Islet of Langerhans (tissue), 1 donor: Measurements from ENCODE around the gene PPP4R3A.
A peak's percentile ranks its signal among the peaks of the same experiment; 100 is the strongest.
"Not testable (repeated sequence)": the region's sequence is repeated elsewhere in the genome, so short reads cannot be mapped to it uniquely, and the experiment has no call there.

Experiments used
- FAIRE-seq: peaks from one replicate; lab custom pipeline; 2011; peaks lifted over from hg19 to GRCh38; lab: Jason Lieb, UNC

PPP4R3A gene

DNA sequence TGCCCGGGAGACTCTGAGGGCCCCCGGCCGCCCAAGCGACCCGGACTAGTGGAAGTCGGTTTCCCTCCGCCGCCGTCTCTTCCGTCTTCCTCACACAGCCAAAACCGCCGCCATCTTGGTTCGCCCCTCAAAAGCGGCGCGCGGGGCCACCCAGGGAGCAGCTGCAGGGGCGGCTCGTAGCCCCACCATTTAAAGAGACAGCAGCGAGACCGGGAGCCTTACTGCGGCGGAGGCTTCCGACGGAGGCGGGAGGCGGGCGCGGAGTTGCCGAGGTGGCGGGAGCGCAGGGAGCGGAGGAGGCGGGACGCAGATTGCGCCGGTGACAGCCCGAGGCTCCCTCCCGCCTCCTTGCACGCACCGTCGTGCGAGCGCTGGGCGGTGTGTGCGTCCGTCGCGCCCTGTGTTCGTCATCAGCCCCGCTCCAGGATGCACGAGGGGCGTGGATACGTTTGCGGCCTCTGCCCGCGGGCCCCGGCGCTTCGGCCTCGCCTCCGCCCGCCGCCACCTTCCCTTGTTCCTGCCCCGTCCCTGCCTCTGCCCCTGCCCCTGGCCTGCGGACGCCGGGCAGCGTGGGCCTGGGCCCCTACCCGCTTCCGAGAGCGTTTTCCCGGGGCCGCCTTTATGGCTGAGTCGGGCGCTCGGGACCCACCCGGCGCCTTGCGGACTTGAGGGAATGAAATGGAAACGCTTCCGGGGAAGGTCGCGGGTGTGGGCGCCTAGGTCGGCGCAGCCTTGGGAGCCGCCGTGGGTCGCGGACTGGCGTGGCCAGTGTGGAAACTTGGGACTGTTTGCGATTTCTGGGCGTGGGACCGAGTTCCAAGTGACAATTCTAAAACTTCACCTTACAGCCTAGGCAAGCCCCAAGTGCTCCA is at the start of gene PPP4R3A:
TSS of gene PPP4R3A (minus strand) at position 140 of the 872 bp plus-strand sequence. CDS start 663 bp downstream, outside the sequence.
- no peak for FAIRE-seq

DNA sequence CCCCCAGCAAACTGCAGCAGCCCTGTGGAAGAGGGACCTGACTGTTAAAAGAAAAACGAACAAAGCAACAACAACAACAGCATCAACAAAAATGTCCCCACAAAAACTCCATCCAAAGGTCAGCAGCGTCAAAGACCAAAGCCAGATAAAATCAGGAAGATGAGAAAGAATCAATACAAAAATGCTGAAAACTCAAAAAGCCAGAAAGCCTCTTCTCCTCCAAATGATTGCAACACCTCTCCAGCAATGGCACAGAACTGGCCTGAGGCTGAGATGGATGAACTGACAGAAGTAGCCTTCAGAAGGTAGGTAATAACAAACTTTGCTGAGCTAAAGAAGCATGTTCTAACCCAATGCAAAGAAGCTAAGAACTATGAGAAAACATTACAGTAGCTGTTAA is 45.4 kb upstream of the PPP4R3A start:
- FAIRE-seq, result no peak

DNA sequence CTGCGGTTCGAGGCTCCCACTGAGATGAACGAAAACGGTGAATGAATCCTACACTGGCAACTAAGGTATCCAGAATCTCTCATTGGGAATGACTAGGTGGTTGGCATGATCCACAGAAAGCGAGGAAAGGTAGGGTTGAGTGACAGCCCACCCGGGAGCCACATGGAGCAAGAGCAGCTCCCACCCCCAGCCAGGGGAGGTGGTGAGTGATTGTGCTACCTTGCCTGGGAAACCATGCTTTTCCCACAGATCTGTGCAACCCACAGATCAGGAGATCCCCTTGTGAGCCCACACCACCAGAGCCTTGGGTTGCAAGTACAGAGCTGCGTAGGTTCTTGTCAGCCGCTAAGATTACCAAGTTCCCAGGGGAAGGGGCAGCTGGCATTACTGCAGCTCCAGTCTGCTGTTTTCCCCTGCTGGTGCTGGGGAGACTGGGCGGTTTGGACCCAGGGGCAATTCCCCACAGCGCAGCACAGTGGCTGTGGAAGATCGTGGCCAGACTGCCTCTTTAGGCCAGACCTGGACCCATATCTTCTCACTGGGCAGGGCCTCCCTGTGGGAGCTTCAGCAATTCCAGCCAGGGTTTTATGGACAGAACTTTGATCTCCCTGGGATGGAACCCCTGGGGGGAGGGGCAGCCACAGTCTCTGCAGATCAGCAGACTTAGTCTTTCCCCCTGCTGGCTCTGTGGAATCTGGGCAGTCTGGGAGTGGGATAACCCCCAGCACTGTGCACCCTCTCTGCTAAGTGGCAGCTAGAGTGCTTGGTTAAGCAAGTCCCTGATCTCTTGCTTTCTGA is 44.6 kb upstream of the PPP4R3A start:
- FAIRE-seq, result no peak

DNA sequence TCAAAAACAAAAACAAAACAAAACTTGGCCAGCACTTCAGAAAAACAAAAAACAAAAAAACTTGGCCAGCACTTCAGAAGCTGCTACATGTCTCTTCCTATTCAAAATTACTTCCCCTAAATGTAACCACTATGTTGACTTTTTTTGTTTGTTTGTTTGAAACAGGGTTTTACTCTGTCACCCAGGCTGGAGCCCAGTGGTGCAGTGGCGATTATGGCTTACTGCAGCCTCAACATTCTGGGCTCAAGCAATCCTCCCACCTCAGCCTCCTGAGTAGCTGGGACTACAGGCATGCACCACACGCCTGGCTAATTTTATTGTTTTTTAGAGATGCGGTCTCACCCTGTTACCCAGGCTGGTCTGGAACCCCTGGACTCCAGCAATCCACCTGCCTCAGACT is 38.0 kb upstream of the PPP4R3A start:
- FAIRE-seq, result no peak

DNA sequence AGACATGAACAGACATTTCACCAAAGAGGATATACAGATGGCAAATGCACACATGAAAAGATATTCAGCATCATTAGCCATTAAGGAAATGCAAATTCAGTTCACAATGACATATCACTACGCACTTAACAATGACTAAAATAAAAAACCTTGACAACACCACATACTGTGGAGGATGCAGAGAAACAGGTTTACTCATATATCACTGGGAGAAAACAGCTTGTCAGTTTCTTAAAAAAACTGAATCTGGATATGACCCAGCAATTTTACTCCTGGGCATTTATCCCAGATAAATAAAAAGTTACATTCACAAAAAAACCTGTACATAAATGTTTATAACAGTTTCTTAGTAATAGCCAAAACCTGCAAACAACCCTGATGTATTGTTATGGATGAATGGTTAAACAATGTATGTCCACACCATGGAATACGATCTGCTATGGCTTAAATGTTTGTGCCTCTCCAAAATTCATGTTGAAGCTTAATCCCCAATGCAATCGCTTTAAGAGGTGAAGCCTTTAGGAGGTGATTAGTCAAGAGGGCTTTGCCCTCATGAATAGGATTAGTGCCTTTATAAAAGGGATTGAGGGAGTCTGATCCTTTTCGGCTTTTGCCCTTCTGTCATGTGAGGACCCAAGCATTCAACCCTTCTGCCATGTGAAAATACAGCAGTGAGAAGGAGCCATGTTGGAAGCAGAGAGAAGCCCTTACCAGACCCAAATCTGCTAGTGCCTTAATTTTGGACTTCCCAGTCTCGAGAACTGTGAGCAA is 36.0 kb upstream of the PPP4R3A start:
- FAIRE-seq, result no peak

DNA sequence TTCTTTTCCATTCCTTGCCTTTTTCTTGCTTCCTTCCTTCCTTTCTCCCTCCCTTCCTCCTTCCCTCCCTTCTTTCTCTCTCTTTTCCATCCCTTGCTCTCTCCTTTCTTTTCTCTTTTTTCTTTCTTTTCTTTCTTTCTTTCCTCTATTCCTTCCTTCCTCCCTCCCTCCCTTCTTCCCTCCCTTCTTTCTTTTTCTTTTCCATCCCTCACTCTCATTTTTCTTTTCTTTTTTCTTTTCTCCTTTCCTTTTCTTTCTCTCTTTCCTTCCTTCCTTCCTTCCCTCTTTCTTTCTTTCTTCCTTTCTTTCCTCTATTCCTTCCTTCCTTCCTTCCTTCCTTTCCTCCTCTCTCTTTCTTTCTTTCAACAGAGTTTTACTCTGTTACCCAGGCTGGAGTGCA is 35.1 kb upstream of the PPP4R3A start:
- FAIRE-seq, result no peak

DNA sequence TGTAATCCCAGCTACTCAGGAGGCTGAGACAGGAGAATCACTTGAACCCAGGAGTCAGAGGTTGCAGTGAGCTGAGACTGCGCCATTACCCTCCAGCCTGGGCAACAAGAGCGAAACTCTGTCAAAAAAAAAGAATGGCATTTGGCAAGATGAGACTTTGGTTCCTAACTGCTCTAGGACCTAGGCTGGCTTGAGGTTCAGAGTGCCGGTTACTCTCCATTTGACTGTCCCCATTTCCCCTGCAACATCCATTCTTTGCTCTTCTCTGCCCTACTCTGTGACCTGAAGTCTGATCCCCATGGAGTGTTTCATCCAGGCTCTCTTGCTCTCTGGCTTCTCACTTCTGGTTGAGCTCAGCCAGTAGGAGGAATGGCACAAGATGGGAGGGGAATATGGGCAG is 26.2 kb upstream of the PPP4R3A start:
- no peak for FAIRE-seq

DNA sequence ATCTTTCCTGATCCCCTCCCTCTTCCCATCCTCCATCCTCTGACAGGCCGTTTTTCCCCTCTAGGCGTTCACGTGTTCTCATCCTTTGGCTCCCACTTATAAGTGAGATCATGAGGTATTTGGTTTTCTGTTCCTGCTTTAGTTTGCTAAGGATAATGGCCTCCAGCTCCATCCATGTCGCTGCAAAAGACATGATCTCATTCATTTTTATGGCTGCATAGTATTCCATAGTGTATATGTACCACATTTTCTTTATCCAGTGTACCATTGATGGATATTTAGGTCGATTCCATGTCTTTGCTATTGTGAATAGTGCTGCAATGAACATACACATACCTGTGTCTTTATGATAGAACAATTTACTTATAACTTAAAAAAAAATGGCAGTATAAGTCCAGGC is 23.9 kb upstream of the PPP4R3A start:
- FAIRE-seq, result not testable (repeated sequence)

DNA sequence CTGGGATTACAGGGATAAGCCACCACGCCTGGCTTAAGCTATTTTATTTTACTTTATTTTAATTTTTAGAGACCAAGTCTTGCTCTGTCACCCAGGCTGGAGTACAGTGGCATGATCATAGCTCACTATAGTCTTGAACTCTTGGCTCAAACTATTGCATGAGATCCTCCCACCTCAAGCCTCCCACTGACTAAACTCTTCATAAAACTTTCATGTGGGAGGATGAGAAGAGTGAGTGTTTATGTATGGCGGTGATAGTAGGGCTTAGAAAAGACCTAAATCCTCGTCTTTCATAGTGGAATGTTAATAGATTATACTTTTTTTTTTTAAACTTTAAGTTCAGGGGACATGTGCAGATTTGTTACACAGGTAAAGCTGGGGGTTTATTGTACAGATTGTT is 23.5 kb upstream of the PPP4R3A start:
- FAIRE-seq, result no peak

DNA sequence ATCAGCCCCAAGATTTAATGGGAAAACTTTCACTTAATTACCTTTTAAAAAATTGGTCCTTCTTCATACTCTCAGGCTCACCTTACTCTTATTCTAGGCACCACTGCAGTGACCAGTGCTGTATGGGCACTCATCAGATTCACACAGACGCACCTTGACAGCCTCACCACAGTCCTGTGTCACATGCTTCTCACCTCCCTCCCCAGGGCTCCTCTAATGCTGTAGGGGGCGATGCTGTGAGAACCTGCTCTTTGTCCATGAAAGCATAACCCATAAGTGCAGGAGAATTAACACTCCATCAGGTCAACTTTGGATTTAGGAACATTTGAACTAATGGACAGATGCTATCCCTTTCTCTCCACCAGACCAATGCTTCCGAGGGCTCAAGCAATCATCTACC is 13.9 kb upstream of the PPP4R3A start:
- no peak for FAIRE-seq

DNA sequence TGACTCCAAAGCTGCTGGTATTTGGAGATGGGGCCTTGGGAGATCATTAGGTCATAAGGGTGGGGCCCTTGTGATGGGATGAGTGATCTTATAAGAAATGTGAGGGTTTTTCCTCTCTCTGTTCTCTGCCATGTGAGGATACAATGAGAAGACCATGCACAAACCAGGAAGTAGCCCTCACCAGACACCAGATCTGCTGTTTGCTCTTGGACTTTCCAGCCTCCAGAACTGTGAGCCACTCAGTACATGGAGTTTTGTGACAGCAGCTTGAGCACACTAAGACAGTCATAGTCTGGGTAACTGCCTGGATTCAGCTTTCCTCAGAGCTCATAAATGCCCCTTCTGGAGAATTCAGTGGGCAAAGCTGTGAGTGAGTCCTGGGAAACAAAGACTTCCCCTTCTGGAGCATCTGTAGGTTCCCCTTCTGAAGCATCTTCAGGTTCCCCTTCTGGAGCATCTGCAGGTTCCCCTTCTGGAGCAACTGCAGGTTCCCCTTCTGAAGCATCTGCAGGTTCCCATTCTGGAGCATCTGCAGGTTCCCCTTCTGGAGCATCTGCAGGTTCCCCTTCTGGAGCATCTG is 11.0 kb upstream of the PPP4R3A start:
- no peak for FAIRE-seq

DNA sequence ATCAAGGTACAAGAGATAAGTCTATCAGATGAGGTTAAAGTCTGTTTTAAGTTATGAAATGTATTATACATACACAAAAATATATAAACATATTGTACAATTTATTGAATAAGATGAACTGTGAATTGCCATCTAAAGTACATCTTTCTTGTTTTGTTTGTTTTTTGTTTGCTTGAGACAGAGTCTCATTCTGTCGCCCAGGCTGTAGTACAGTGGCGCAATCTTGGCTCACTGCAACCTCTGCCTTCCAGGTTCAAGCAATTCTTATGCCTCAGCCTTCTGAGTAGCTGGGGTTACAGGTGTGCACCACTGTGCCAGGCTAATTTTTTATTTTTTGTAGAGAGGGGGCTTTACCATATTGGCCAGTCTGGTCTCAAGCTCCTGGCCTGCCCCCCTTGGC is 10.0 kb upstream of the PPP4R3A start:
- no peak for FAIRE-seq

DNA sequence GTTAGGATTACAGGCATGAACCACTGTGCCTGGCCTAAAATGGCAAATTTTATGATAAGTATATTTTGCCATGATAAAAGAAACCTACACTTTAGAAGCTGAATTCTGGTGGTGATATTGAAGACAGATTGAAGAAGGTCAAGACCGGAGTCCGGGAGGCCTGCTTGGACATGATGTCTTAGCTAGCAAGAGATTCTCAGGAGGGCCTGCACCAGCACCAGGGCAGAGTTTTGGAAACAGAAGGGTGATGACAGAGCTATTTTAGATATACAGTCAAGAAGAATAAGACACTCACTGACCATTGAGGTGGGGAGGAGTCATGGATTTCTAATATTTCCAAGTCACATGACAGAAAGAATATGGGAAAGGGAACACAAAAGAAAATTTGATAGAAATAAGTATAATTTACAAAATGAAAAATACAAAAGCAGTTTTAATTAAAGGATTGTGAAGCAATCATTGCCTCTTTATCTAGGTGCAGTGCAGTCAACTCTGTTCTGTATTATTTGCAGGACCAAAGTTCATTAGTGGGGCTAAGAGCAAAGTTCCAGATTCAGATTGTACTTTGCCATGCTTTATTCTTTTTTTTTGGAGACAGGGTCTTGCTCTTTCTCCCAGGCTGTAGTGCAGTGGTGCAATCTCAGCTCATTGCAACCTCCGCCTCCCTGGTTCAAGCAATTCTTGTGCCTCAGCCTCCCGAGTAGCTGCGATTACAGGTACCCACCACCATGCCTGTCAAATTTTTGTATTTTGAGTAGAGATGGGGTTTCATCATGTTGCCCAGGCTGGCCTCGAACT is 9.3 kb upstream of the PPP4R3A start:
- FAIRE-seq, result no peak

DNA sequence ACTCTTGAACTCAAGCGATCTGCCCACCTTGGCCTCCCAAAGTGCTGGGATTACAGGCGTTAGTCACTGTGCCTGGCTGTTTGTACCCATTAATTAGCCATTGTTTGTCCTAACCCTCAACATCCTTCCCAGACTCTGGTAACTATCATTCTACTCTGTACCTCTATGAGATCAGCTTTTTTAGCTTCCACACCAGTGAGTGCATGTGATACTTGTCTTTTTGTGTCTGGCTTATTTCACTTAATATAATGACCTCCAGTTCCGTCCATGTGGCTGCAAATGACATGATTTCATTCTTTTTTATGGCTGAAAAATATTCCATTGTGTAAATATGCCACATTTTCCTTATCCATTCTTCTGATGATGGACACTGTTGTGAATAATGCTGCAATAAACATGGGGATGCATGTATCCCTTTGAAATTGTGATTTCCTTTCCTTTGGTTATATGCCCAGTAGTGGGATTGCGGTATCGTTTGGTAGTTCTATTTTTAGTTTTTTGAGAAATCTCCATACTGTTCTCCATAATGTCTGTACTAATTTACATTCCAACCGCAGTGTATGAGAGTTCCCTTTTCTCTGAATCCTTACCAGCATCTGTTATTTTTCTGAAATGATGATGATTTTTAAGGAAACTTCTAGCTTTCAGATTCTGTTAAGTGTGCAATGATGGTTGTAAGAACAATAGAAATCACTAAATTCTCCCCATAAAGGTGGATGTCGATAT is 6.7 kb upstream of the PPP4R3A start:
- peak; percentile 70 for FAIRE-seq

DNA sequence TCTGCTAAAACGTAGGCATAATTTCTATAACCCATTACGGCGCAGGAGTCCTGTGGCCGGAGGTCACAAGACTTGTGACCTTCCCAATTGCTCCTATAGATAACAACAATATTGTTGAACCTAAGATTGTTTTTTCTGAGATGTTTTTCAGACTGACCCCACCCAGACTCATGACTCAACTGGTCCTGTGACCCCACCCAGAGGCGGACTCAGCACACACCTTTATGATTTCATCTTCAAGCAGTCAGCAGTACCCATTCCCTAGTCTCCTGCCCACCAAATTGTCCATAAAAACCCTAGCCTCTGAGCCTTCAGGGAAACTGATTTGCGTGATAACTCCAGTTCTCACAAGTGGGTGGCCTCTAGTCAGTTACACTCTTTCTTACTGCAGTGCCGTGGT is 5.9 kb upstream of the PPP4R3A start:
- FAIRE-seq, result no peak

DNA sequence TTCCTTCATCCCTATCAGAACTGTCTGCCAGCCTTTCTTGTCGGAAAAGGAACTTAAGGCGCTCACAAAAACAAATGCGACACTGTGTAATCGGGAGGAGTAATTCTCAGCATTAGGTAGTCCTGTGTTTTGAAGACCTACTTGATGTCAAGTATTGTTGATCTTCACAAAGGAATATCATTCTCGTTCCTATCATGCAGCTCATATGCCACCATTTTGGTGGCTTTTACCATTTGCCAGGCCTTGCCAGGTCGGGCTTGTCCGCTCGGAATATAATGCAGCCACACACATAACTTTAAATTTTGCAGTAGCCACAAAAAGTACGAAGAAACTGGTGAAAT is 903 bp upstream of the PPP4R3A start:
- no peak for FAIRE-seq

DNA sequence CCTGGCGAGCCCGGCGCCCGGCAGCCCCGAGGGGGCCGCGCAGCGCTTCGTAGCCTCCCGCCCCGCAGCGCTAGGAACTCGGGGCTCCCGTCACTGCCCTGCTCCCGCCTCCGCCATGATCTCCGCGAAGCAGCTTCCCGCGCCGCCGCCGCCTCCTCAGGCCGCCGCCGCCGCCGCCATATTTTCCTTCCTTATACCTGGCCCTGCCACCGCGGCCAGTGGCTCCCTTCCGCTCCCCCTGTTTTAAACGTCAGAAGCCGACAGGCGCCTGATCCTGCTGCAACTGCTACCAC is 286 bp downstream of the PPP4R3A start:
- no peak for FAIRE-seq

DNA sequence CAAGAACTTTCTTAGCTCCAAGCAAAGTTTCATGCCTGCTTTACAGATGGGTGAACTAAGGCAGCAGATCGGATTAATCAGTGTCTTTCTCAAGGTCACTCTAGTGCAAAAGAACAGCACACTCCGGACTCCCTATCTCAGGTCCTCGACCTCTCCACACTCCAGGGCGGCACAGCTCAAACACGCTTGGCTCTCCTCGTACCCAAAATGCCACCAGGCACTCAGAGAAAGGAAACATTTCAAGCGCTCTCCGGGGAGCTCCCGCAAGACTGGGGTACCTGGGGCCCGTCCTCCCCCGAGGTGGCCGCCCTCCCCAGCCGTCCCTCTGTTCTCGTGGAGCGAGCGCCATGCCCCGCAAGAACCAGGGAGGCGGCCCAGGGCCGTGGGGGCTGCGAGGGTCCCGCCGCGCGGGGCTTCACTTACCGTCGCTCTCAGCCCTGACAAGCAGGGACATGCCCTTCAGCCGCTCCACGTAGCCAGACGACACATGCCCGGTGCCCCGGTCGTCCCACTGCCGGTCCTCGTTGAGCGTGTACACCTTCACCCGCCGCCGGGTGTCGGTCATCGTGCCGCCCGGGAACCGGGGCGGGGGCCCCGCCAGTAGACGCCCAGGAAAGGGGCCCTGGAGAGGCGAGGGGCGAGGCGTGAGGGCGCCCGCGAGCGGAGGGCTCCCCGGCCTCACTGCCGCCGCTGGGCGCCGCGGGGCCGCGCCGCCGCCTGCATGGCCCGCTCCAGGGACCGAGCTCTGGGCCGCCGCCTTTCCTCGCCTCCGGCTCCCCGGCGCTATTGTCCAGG is 830 bp downstream of the PPP4R3A start:
- FAIRE-seq, result no peak

DNA sequence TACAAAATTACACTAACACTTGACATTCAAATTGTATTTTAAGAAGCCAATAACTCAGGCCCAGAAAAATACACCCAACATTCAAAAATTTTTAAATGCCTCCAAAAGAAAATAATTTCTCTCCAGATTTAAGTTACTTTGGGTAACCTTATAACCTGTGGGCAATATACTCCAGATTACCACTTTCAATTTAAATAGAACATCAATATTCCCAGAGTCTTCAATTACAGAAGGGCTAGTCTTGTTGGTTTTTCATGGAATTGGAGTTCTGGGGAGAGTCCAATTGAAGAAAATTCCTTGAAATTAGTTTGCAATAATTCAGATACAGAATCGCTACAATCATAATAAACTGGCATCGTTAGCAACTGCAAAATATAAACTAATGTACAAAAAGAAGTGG is 2.0 kb downstream of the PPP4R3A start:
- FAIRE-seq, result peak; percentile 60

DNA sequence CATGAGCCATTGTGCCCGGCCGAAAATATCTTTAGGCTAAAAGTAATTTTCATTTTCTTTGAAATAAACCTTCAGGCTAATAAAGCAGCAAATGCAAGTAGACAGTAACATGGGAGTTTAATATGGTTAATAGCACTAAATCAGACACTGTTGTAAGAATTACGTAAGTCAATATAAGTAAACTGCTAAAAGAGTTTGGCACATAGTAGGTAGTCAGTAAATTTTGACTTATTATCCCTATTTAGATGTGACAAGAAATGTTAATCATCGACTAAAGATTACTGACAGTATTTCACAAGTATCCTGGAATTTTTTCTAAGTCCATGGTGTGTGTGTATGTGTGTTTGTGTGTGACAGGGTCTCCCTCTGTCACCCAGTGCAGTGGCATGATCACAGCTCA is 3.9 kb downstream of the PPP4R3A start:
- no peak for FAIRE-seq
